Ovary (tissue), 3 donors: ENCODE data around the gene NINL.

ENCODE experiments used
- CTCF ChIP-seq, 3 donors: fragments of 450-650 bp in 2 of 3; fragments of 200-600 bp in 1 of 3; IDR thresholded peaks; one replicate each; pipeline versions ENCODE4 v1.5.1 to v1.8.0; 2016 to 2022; ENCODE audit warnings: antibody characterized with exemption in 3 of 3, mild to moderate bottlenecking in 1 of 3
- POLR2A ChIP-seq: fragments of 450-650 bp; IDR thresholded peaks from one replicate; pipeline ENCODE4 v1.6.1; 2017; ENCODE audit warnings: antibody characterized with exemption, mild to moderate bottlenecking, moderate library complexity
- donor health status: DM: no; HTN: no; CAD: no.

- TF ChIP-seq CTCF (IDR thresholded peaks at IDR 0.05) = no peak
- no peak for TF ChIP-seq POLR2A
Observed at GRCh38 chr20:25480156-25480555, 105.2 kb downstream of the NINL start.
